Measurements from ENCODE around the gene COL24A1.
A peak's percentile ranks its signal among the peaks of the same experiment; 100 is the strongest.

Gene COL24A1

GRCh38 chr1:86156566-86157455 is at the start of gene COL24A1:
Gene COL24A1 (minus strand): TSS chr1:86156772. CDS start chr1:86156396, 376 bp downstream.
- no peak for TF ChIP-seq CTCF (conservative IDR thresholded peaks at IDR 0.05; ENCODE audit: low read depth)
- POLR2A ChIA-PET (ENCODE audit: low non-redundant PET) = no interaction called here
- DNase-seq (ENCODE audit: low spot score) = peak; percentile 19
- CTCF ChIA-PET = interaction anchor here (1.2 kb wide), 1 partner anchor 492 kb away, joined by 6 read pairs; no protein-coding TSS in a partner anchor
- H3K27ac ChIP-seq = no peak within 1 kb of the TSS

GRCh38 chr1:86205741-86206140 is 49.2 kb upstream of the COL24A1 start:
- CTCF ChIA-PET = no interaction called here
- no peak for TF ChIP-seq CTCF (conservative IDR thresholded peaks at IDR 0.05; ENCODE audit: low read depth)
- POLR2A ChIA-PET (ENCODE audit: low non-redundant PET) = no interaction called here
- no peak for DNase-seq (ENCODE audit: low spot score)
- no peak overlapping the region for H3K27ac ChIP-seq

GRCh38 chr1:86202552-86203340 is 46.2 kb upstream of the COL24A1 start:
- CTCF ChIA-PET = interaction anchor here (0.6 kb wide), 2 partner anchors 9 to 86 kb away, joined by 3 to 4 read pairs; no protein-coding TSS in a partner anchor
- no peak for DNase-seq (ENCODE audit: low spot score)
- H3K27ac ChIP-seq = no peak overlapping the region
- TF ChIP-seq CTCF (conservative IDR thresholded peaks at IDR 0.05; ENCODE audit: low read depth) = no peak
- POLR2A ChIA-PET (ENCODE audit: low non-redundant PET) = no interaction called here

GRCh38 chr1:86201311-86201710 is 44.7 kb upstream of the COL24A1 start:
- CTCF ChIA-PET = interaction anchor here (0.6 kb wide), 1 partner anchor 33 kb away, joined by 3 read pairs; no protein-coding TSS in a partner anchor
- DNase-seq (ENCODE audit: low spot score) = no peak

GRCh38 chr1:86200901-86201300 is 44.3 kb upstream of the COL24A1 start:
- no peak for TF ChIP-seq CTCF (conservative IDR thresholded peaks at IDR 0.05; ENCODE audit: low read depth)
- H3K27ac ChIP-seq = no peak overlapping the region
- ChIA-PET CTCF (interaction anchor here (0.6 kb wide), 1 partner anchor 33 kb away, joined by 3 read pairs; no protein-coding TSS in a partner anchor), POLR2A (ENCODE audit: low non-redundant PET) (interaction anchor here (0.6 kb wide), 1 partner anchor 16 kb away, joined by 3 read pairs; no protein-coding TSS in a partner anchor)
- no peak for DNase-seq (ENCODE audit: low spot score)

More at GRCh38 chr1:86201311-86201710, 44.7 kb upstream of the COL24A1 start:
- no peak overlapping the region for H3K27ac ChIP-seq
- no peak for TF ChIP-seq CTCF (conservative IDR thresholded peaks at IDR 0.05; ENCODE audit: low read depth)
- POLR2A ChIA-PET (ENCODE audit: low non-redundant PET) = no interaction called here

GRCh38 chr1:86197206-86197855 is 40.8 kb upstream of the COL24A1 start:
- H3K27ac ChIP-seq = no peak overlapping the region
- no peak for DNase-seq (ENCODE audit: low spot score)
- CTCF ChIA-PET = no interaction called here
- no peak for TF ChIP-seq CTCF (conservative IDR thresholded peaks at IDR 0.05; ENCODE audit: low read depth)
- POLR2A ChIA-PET (ENCODE audit: low non-redundant PET) = no interaction called here
